HuH-7 (cell line): ENCODE results near the gene MYL5.

Experiments
- DNase-seq: peaks from one replicate; pipeline ENCODE4 v3.0.0; 2011; ENCODE audit warnings: low spot score

Gene MYL5

DNA sequence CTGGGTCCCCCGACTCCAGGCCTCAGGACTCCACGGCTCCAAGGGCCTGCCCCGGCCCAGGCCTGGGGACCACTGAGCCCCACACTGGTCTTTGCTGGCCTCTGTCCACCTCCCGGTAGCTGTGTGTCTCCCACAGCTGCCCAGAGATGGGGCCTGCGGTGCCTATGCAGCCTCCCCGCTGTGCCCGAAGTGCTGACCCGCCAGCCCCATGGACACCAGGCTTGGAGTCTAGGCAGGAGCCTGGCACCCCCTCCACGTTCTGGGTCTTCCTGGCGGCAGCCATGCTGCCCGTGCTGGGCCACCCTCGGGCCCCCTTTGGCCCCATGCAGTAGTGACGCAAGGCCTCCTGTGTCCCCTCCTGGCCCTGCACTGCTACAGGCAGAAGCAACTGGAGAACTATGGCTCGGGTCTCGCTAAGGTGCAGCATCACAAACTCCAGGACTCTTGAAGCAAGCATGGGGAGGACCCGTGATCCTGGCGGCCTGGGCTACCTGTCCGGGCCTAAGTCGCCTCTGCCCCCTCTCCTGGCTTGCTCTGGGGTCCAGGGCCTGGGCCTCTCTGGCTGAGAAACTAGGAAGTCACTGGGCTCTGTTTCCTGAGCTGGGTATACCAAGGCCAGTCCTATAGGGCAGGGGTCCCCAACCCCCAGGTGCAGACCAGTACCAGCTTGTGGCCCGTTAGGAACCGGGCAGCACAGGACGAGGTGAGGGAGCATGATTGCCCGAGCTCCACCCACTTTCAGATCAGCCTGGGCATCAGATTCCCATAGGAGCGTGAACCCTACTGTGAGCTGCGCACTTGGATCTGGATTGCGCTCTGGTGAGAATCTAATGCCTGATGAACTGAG is 917 bp downstream of the MYL5 start:
- DNase-seq = peak; percentile 48

DNA sequence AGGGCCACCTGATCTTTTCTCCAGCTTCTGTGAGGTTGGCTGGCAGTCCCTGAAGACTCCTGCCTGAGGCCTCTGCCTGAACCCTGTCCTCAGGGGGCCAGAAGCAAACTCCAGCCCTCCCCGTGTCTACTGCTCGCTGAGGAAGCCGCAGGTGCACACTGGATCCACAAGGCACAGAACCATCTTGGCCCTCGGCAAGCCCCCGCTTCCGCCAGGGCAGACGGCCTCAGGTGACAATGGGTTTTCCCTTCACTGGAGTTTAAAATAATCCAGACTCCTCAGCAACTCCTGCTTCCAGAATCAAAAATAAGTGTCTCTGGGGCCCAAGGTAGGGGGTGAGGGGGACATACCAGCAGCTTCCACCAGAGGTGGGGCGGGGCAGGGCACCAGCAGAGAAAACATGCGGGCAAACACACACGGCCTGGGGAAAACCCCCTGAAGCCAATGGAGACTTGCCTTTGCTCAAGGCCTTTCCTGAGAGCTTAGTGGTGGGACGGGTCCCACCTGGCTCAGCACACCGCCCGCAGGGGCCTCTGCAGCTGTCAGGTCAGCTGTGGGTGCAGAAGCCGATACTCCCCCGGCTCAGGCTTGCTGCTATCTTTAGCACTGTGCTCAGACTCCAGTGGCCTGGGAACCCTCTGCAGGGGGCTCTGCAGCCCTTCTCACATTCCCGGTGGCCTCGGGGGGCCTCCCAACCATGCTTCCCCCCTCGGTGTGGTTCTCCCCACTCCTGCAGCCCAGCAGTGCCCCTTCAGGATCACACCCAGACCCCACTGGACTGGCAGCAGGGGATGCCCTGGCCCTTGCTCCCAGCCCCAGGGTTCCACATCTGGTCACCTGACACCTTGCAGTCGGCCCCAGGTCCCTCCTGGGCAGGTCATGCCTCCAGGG is 1.9 kb downstream of the MYL5 start:
- no peak for DNase-seq

DNA sequence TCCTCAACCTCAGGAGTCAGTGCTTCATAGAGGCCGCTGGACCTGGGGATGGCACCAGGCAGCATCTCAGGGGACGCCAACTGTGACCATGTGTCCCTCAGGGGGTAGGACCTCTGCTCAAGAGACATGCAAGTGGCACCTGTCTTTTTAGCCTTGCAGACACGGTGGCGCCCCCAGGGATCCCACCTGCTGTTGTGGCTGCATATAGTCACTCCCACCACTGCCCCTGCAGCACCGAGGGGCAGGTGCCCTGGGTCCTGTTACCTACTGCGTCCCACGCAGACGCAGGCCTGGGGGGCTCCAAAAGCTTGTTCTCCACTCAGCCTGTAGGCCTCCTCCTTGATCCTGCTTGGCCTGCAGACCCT is 2.5 kb downstream of the MYL5 start:
- DNase-seq = no peak

DNA sequence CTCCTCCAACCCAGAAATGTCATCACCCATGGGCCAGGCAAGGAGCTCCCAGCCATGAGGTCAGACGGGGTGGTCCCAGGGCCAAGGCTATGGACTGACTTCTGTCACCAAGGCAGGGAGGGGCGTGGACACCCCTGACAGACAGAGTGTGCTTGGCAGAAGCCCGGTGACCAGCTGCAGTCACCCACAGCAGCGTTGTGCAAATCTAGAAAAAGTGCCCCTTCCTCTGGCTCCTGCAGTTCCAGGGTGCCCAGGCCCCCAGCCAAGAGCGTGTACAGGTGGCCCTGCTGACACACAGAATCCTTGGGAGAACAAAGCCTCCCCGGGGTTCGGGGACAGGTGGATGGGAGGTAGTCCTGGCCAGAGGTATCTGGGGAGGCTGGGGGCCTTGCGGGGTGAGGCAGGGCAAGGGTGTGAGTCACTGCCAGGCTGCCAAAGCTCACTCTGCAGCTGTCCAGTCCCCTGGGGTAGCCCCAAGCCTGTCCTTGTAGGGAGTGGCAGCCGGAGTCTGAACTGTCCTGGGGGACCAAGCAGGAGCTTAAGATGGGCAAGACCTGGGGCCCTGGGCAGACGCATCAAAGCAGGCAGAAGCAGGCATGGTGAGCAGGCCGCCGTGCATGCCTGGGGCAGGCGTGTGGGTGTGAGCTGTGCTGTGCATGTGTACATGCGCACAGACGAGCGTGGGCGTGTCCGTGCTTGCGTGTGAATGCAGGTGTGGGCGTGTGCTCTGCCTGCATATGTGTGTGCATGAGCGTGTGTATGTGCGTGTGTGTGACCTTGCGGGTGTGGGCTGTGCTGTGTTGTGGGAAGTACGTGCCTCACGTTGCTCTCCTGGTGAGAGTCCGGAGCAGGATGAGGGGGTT is 3.3 kb downstream of the MYL5 start:
- no peak for DNase-seq

DNA sequence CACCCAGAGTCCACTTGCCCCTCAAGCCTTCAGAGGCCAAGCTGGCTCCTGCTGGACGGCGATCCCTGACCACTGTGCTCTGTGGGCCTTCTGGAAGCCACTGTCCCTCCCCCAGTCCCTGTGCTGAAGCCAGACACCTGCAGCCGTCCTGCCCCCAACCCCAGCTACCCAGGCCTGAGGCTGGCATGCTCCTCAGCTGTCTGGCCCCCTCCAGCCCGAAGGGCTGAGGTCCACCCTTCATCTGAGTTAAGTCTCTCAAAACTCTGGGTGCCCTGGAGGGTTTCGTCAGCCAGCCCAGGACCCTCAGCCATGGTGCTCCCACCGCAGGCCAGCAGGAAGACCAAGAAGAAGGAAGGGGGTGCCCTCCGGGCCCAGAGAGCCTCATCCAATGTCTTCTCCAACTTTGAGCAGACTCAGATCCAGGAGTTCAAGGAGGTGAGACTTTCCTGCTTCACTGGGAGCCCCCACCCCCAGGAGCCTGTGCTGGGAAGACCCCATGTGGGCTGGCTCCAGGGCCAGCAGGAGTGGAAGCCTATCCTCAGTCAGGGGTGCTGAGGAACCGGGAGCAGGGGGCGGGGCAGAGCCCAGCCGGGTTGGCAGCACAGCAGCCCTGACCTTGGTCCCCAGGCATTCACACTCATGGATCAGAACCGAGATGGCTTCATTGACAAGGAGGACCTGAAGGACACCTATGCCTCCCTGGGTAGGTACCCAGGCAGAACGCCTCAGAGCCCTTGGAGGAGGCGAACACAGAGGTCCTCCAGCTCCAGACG is 4.2 kb downstream of the MYL5 start:
- no peak for DNase-seq

DNA sequence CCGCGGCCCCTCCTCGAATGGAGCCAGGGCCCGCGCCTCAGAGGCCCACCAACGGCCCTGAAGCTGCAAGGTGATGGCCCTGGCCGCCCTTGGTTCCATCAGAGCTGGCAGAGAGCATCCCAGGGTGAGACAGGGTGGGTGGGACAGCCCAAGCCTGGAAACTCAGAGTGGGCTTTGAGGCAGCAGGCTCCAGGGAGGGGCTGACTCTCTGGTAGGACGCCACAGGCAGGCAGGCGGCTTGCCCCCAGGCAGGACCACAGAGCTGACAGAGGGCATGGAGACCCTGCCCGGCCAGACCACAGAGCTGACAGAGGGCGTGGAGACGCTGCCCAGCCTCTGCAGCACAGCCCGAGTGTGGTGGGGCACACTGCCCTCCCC is 4.8 kb downstream of the MYL5 start:
- DNase-seq = no peak

DNA sequence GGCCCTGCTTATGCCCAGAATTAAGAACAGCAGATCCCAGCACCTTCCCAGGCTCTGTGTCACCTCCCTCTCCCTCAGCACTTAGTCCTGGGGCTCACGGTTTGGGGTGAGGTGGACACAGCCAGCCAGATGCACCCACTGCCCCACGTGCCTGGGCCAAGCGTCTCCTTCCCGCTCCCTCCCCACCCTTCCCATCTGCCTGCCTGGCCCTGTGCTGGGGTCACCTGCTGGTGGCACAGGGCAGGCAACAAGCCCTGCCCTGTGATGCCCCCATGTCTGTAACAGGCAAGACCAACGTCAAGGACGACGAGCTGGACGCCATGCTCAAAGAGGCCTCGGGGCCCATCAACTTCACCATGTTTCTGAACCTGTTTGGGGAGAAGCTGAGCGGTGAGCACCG is 5.3 kb downstream of the MYL5 start:
- no peak for DNase-seq

DNA sequence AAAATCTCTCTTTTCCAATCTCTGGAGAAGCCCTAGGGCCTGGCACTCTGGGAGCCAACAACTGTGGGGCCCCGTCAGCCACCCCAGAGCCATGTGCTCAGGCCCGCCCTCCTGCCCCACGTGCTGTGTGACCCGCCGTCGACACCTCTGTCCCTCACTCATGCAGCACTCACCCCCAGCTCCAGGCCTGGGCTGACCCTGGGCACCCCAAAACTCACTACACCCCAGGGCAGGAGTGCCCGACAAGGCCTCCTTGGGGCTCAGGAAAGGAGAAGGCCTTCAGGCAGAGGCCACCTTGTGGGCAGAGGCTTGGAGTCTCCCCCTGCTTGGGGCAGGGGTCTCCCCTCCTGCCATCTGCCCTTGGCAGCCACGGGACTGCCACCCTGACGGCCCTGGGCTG is 5.7 kb downstream of the MYL5 start:
- no peak for DNase-seq

DNA sequence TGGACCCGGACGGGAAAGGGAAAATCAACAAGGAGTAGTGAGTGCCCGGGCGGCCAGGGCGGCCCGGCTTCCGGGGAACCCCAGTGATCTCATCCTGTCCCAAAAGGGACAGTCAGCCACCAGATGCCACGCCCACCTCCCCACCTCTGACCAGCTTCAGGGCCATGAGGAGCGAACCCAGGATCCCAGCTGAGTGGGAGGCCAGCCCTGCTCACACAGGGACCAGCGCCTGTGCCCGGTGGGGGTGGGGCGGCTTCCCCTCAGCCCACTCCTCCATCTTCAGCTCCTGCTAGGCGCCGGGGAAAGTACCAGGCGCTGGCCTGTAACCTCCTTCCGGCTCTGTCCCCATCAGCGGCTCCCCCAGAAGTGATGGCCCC is 6.2 kb downstream of the MYL5 start:
- no peak for DNase-seq

DNA sequence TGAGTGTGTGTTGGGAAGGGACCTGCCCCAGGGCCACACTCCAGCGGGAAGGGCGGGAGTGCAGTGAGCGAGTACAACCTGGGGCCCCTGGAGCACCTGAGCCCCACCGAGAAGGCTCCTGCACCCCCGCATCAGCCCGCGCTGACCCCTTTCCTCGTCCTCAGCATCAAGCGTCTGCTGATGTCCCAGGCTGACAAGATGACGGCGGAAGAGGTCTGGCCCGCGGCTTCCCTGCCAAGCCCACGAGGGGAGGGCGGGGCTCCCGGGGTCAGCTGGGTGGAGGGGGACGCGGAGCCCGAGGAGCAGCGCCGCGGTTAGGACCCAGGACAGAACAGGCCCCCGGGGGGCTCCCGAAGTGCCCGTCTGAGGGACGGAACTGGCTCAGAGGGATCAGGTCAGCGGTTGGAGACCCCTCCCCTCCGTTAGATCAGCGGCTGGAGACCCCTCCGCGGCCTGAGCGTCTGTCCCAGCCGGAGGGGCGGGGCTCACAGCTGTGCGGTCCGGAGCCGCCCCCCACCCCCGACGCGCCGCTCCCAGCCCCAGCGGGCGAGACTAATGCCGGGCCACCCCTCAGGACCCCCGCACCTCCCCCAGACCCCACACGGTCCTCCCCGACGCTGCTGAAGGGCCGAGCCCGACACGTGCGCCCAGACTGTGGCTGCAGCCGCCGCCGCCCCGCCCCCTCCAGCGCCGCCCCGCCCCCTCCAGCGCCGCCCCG is 6.7 kb downstream of the MYL5 start:
- peak; percentile 59 for DNase-seq

DNA sequence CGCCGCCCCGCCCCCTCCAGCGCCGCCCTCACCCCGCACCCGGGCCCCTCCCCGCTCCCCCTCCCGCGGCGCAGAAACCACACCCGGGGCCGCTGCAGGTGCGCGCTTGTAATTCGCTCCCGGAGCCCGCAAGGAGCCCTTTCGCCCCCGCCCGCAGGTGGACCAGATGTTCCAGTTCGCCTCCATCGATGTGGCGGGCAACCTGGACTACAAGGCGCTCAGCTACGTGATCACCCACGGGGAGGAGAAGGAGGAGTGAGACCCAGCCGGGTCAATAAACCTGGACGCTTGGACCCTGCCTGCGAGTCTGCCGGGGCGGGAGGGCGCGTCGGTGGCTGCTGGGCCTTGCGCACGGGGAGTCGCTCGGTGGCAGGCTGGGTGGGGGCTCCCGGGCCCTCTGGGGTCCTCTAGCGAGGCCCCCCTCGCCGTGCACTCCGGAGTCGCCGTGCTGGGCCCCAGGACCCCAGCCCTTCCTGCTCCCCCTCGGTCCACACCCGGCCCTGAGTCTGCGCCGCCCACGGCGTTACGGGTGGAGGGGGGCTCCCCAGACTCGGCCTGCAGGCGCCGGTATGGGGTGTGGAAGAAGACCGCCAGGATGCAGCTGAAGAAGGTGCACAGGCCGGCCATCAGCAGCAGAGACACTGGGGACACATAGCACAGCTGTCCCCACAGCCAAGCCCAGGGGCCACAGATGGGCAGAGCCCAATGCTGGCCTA is 7.6 kb downstream of the MYL5 start:
- DNase-seq = peak; percentile 90

DNA sequence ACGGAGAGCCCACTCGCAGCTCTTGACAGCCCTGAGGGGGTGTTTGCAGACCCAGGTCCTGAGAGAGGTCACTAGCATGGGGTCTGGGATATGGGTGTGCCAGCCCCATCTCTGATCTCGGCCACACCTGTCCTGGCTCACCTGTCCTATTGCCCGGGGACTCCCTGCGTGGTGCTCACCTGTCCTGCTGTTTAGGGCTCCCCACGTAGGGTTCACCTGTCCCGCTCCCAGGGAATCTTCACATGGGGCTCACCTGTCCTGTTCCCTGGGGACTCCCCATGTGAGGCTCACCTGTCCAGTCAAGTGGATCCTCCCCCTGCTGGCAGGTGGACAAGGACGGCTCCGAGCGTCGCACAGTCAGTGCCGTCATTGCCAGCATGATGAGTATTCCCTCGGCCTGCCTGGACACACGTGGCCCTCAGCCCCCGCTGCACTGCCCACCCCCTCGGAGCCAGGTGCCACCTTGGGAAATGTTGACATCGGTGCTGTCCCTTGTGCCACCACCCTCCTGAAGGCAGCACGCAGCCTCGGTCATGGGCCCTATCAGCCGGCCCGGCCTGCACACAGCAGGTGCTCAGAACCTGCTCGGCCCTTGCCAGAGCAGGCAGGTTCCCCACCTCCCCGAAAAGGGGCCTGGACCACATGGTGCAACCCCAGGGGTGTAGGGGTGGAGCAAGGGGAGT is 8.3 kb downstream of the MYL5 start:
- DNase-seq = no peak

DNA sequence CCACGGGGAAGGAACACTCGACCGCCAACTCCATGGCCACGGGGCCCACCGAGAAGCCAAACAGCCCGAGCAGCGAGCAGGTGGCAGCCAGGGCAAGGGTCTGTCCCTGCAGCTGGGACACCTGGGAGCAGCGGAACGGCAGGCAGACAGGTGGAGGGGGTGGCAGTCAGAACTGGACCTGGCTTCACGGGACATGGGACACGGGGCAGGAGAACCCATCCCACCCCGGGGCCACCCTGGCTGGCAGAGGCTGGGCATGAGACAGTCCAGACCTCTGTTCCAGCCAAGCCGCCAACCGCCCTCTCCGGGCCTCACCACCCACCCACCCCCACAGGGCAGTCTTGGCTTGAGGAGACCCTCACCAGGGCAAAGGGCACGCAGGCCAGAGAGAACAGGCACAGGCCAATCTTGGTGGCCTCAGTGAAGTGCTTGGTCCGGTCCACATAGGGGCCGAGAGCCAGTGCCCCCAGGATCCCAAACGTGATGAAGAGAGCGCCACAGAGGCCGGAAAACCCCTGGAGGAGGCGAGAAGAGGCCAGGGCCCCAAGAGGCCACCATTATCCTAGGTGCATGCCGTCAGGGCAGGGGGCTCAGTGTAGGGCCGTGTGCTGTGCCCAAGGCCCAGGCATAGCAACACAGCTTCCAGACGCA is 9.0 kb downstream of the MYL5 start:
- DNase-seq = no peak

DNA sequence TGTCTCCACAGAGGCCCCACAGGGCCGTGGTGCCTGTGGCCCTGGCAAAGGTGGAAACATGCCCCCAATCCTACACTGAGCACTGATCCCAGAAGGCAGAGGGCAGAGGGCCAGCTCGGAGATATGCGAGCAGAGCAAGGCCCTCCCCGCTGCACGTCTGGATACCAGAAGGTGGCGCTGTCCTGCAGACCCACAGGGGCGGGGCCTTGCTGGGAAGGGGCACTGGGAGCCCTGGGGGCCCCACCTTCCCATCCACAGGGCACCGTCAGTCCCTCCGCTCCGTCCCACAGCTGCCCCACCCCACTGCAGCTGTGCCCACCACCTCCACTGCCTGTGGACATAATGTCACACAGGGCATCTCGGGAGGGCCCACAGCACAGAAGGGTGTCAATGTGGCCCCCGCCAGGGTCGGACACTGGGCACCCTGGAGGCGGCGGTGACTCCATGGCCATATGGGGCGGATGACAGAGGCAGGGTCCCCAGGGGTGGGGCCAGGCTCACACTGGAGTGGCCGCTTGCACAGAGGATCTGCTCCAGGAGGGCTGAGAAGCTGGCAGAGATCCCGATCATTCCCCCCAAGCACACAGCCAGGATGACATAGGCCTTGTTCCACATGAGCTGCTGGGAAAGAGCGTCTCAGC is 9.8 kb downstream of the MYL5 start:
- peak; percentile 86 for DNase-seq

DNA sequence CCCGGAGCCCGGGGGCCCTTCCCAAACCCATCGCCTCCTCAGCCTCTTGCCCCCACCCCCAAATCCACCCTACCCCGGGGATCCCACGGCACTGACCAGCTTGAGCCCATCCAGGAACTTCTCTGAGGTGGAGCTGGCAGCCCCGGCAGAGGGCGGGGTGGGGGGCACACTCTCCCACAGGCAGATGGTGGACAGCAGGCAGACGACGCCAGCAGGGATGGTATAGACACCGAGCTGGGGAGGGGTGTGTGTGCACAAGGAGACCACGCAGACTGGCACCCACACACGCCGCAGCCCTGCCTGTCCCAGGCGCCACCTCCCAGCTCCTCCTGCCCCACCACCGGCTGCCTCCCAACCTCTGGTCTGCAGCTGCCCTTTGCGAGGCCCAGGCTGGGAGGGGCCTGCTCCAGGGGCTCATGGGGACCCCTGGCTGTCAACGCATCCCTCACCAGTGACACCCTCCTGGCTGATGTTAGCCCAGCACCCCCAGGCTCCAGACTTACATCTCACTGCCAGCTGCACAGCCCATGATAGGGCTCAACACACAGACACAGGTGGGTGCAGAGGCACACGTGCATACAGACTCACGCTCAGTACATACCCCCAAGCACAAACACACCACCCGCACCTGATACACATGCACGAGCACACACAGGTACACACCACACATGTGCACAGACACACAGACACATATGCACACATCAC is 10.4 kb downstream of the MYL5 start:
- DNase-seq = no peak

DNA sequence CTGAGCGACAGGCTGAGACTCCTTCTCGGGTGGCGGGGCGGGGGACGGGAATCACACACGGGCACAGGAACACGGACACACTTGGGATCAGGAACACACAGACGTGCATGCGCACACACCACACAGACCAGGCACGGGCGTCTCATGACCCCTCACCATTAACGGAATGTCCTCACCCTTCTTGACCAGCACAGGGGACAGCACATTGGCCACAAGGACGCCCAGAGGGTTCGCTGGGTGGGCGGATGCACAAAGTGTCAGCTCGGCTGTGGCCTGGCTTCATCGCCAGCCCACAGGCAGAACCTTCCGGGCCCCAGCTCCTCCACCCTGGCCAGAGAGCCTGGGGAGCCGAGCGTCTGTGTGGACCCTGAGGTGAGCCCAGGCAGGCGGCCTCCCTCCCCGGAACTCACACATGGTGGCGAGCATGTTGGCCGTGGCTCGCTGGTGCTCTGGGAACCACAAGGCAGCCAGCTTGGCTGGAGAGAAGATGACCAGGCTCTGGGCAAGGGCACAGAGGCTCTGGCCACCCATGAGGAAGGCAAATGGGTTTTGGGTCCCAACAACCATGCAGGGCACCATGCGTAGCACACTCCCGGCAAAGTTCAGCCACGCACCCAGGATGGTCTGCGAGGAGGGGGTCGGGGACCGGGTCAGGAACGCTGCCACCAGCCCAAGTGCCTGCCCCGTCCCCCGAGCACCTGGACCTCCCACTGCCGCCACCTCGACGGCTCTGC is 11.5 kb downstream of the MYL5 start:
- no peak for DNase-seq

DNA sequence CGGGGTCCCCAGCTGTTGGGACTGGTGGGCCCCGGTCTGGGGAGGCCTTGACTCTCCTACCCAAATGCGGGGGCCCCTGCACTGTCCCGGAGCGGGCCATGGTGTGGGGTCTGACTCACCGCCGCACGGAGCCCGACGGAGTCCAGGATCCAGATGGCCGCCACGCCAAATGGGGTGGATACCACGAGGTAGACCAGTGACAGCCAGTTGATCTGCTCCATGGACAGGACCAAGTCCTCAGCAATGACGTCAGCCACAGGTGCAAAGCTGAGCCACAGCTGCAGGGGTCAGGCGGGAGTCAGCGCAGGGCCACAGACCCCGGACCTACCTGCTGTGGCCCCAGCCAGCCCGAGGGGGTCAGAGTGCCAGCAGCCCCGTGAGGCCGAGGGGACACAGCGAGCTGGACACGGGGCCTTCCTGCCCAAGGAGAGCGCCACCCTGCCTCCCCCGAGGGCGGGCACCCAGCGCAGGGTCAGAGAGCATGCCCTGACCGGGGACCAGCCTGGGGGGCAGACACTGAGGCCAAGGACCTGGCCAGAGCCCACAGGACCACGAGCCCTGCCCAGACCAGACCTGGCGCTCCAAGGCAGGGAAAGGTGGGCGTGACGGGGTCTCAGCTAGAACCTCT is 12.2 kb downstream of the MYL5 start:
- DNase-seq = no peak
